HG03575 (cell line): Measurements from ENCODE around the gene MECP2.
"Not testable (repeated sequence)": the region's sequence is repeated elsewhere in the genome, so short reads cannot be mapped to it uniquely, and the experiment has no call there.

ENCODE experiments used
- ATAC-seq: cut with Tn5 transposase; IDR thresholded peaks from one replicate; pipeline ENCODE4 v1.9.1; 2021; ENCODE audit not compliant: unreplicated experiment, insufficient number of reproducible peaks, low FRiP score; ENCODE audit errors: extremely low read depth

Gene MECP2

DNA sequence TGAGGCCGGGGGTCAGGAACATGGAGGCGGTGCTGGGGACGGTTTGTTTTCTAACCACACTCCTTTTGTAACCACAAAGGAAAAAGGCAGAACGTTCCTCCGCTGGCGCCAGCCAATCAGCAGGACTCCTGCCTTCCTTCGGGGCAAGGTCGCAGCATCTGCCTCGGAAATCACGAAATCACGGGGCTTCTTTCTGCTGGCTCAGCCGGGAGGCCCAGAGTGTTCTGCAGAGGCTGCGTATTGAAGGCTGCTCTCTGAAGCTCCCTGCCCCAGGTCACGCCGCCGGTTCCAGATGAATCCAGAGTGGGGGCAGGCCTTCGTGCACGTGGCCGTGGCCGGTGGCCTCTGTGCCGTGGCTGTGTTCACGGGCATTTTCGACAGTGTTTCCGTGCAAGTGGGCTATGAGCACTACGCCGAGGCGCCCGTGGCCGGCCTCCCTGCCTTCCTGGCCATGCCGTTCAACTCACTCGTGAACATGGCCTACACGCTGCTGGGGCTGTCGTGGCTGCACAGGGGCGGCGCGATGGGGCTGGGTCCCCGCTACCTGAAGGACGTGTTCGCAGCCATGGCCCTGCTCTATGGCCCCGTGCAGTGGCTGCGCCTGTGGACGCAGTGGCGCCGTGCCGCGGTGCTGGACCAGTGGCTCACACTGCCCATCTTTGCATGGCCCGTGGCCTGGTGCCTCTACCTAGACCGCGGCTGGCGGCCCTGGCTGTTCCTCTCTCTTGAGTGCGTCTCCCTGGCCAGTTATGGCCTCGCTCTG, 115.6 kb downstream of the MECP2 start:
- no peak for ATAC-seq

DNA sequence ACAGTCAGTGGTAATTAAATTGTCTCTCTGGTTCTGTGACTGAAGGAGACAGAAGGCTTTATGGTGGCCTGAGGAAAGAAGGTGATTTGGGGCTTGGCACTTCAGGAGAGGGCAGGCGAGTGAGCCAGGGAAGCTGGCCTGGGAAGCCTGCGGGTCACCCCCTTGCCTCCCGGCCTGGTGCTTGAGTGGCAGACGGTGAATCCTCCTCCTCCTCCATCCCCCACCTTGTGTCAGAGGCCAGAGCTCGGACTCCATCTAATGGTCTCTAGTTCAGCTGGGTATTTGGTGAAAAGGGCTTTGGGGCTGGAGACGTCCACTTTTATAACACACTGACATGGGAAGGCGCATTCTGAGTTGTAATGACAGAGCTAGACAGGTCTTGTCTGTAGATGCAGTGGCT, 116.3 kb downstream of the MECP2 start:
- no peak for ATAC-seq

DNA sequence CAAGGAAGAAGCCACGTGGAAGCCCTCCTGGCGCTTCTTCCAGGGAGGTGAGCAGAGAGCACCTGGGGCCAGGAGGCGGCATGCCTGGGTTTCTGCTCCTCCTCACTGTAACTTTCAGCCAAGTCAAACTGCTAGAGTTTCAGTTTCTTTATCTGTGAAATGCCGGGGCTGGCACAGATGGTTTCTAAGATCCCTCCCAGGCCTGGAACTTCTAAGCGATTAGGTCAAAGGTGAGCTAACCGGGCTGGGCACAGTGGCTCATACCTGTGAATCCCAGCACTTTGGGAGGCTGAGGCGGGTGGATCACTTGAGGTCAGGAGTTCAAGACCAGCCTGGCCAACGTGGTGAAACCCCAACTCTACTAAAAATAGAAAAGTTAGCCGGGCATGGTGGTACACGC, 117.1 kb downstream of the MECP2 start:
- not testable (repeated sequence) for ATAC-seq

DNA sequence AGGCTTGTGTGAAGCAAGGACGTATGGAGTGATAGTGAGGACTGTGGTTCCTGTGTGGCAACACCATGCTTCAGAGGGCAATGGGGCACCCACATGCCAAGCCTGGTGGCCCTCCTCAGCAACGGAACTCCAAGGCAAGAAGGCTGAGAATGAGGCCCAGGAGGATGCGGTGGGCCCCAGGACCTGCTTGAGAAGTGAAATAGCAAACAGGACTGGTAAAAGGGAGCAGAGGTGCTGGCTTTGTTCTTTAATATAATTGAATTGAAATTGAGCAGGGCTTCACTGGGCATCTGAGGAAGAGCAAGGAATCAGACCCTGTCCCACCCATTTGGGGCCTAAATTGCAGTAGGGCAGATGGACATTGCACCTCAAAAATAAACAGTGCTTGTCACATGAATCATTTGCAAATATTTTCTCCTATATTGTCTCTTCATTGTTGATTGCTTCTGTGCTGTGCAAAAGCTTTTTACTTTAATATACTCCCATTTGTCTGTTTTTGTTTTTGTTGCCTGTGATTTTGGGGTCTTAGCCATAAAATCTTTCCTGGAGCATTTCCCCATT, 122.7 kb downstream of the MECP2 start:
- ATAC-seq, result no peak

DNA sequence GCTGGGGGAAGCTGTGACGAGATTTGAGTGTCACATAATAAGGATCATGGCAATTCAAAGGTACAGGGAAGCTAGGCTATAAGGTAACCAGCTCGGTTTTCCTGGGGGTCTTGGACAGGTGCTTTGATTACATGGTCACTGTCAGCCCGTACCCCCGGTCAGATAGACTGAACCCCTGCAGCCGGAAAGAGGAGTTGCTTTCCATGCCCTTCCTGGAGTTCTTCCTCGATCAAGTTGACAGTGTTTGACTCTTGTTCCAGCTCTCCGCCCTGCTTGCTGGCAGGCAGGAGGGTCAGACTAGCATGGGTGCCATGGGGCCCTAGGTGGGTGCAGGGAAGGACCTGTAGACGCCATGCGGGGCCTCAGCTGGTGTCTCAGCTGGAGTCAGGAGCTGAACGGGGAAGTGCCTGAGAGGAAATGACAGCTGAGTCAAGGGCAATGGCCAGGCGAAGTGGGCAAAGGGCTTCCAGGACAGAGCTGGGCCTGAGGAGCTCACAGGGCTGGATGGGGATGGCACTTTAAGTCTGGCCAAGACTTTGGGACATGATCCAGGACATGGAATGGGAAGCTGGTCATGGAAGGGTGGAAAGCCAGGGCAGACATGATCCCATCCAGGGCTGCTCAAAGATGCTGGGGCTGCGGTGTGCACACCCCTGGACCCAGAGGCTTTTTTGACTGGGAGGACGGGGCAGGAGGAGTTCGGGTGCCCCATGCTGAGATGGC, 123.4 kb downstream of the MECP2 start:
- ATAC-seq, result no peak

DNA sequence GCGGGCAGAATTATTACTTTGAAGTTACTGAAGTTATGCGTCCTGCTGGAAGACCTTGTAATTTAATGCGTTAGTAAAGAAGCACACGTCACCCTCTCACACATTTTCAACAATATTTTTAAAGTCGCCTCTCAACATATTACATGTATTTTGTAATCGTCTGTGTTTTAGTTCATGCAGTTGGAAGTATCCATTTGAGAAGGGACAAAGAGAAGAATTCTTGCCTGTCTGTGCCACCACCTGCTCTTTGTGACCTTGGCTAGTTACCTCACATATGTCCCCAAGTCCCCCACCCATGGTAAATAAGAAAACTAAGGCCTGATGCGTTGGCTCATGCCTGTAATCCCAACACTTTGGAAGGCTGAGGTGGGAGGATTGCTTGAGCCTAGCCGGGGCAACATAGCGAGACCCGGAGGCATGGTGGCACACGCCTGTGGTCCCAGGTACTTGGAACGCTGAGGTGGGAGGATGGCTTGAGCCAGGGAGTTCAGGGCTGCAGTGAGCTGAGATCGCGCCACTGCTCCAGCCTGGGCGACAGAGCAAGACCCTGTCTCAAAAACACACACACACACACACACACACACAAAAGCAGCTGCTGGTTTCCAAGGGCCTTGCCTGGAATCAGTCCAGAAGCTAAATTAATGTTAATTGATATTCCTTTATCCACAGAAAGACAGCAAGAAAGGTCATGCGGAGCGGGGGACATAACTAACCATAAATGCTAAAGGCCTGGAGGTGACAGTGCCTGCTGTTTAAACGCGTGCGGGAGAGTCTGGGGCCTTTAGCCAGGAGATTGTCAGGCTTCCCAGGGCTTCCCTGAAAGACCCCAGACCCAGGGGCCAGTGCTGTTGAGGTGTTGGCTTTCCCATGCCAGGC, 124.2 kb downstream of the MECP2 start:
- no peak for ATAC-seq

DNA sequence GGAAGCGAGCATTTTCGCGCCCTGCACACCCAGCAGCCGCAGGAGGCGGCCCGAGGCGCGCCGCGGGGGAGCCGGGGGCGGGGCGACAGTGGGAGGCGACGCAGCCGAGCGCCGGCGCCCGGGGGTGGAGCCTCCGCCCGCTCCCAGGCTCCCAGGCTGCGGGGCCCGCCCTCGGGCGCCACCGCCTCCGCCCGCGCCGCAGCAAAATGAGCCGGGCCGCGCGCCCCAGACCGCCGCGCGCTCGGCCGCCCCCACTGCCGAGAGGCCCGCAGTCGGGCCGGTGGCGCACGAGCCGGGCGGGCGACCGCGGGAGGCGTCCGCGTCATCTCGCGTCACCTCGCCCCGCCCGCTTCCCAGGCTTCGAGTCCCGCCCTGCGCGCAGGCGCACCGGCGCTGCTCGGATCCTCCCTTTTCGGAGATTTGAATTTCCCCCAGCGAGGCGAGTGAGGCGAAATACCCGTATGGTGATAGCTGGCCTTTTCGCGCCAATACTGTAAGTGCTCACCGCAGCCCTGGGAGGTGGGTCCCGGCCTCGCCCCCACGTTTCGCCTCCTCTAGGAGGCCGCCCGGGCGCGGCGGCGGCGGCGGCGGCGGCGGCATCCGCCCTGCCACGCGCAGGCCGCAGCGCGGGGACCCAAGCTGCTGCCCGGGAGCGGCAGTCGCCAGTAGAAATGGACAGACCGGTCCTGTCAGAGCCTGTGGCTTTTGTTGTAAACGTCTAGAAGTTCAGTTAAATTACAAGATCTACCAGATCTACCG, 125.0 kb downstream of the MECP2 start, which contains the start of gene TMEM187:
TMEM187 (plus strand) TSS at position 387 of the 759 bp plus-strand sequence. CDS start 9,309 bp downstream, outside the sequence.
- ATAC-seq, result peak; percentile 25
